KMS-11 (cell line): ENCODE measurements around the gene ABO.
"Not testable (repeated sequence)": the region's sequence is repeated elsewhere in the genome, so short reads cannot be mapped to it uniquely, and the experiment has no call there.

Source experiments
- H2AFZ ChIP-seq: fragments of 200-600 bp; sonication (generic); 2 replicates; pipeline ENCODE4 v1.6.1; 2016; ENCODE audit warnings: antibody characterized with exemption, mixed run types, low read depth
- H3K27ac ChIP-seq: fragments of 200-600 bp; sonication (generic); 2 replicates; pipeline ENCODE4 v1.6.1; 2016; ENCODE audit warnings: mild to moderate bottlenecking, mixed run types
- H3K27me3 ChIP-seq: fragments of 200-600 bp; sonication (generic); 2 replicates; pipeline ENCODE4 v1.6.1; 2017; ENCODE audit warnings: mild to moderate bottlenecking, low read depth, mixed run types, moderate library complexity; ENCODE audit not compliant: insufficient read depth
- H3K36me3 ChIP-seq: fragments of 200-600 bp; sonication (generic); 2 replicates; pipeline ENCODE4 v1.6.1; 2017; ENCODE audit warnings: mild to moderate bottlenecking, mixed run types; ENCODE audit not compliant: insufficient read depth
- H3K4me1 ChIP-seq: fragments of 200-600 bp; sonication (generic); 2 replicates; pipeline ENCODE4 v1.6.1; 2016; ENCODE audit warnings: mild to moderate bottlenecking, low read depth, mixed run types; ENCODE audit not compliant: poor library complexity, severe bottlenecking
- H3K4me2 ChIP-seq: fragments of 200-600 bp; sonication (generic); 2 replicates; pipeline ENCODE4 v1.7.0; 2016; ENCODE audit warnings: mild to moderate bottlenecking, mixed run types
- H3K4me3 ChIP-seq: fragments of 200-600 bp; sonication (generic); IDR thresholded peaks from 2 replicates; pipeline ENCODE4 v1.6.1; 2017; ENCODE audit warnings: low read depth, low read length, mixed read lengths; ENCODE audit not compliant: insufficient read depth
- H3K79me2 ChIP-seq: fragments of 200-600 bp; sonication (generic); 2 replicates; pipeline ENCODE4 v1.6.1; 2016; ENCODE audit warnings: low read depth, mixed run types; ENCODE audit not compliant: insufficient read depth
- H3K9ac ChIP-seq: fragments of 200-600 bp; sonication (generic); 2 replicates; pipeline ENCODE4 v1.6.1; 2016; ENCODE audit warnings: mild to moderate bottlenecking, mixed run types
- H4K20me1 ChIP-seq: fragments of 200-600 bp; sonication (generic); 2 replicates; pipeline ENCODE4 v1.6.1; 2016; ENCODE audit warnings: mild to moderate bottlenecking, mixed run types; ENCODE audit not compliant: insufficient read depth
- TF ChIP-seq, protein P1 (sequence below): fragments of 200-600 bp; sonication (generic); conservative IDR thresholded peaks from 2 replicates; pipeline ENCODE4 v1.6.1; 2017; ENCODE audit warnings: low read depth, mild to moderate bottlenecking, antibody characterized with exemption, low read length, moderate library complexity, mixed read lengths

ABO gene

DNA sequence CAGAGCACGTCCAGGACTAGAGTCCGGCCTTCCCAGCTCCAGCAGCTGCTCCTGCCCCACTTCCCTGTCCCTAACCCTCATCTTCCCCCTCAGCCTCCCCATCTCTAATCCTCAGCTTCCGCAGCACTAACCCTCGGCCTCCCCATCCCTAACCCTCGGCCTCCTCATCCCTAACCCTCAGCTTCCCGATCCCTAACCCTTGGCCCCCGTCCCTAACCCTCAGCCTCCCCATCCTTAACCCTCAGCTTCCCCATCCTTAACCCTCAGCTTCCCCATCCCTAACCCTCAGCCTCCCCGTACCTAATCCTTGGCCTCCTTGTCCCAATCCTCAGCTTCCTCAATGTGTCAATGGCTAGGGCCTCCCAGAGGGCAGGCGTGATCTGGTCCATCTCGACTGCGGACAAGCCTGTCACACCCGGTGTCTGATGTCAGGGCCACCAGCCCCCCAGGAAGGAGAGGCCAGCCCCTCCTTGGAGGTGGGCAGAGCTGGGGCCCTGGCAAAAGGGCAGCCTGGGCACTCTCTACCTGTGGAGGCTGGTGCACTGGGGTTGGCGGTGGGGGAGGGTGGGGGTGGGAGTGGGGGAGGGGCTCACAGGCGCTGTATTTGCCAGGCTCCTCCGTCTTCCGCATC is 67.3 kb downstream of the ABO start:
- H2AFZ ChIP-seq, result no peak overlapping the region
- no peak overlapping the region for H3K9ac ChIP-seq
- H3K27me3 ChIP-seq, result peaks cover 66% of the 10 kb centered on the region
- no peak overlapping the region for H3K4me3 ChIP-seq
- H3K79me2 ChIP-seq, result no peaks in the 10 kb centered on the region
- TF ChIP-seq, protein P1, sequence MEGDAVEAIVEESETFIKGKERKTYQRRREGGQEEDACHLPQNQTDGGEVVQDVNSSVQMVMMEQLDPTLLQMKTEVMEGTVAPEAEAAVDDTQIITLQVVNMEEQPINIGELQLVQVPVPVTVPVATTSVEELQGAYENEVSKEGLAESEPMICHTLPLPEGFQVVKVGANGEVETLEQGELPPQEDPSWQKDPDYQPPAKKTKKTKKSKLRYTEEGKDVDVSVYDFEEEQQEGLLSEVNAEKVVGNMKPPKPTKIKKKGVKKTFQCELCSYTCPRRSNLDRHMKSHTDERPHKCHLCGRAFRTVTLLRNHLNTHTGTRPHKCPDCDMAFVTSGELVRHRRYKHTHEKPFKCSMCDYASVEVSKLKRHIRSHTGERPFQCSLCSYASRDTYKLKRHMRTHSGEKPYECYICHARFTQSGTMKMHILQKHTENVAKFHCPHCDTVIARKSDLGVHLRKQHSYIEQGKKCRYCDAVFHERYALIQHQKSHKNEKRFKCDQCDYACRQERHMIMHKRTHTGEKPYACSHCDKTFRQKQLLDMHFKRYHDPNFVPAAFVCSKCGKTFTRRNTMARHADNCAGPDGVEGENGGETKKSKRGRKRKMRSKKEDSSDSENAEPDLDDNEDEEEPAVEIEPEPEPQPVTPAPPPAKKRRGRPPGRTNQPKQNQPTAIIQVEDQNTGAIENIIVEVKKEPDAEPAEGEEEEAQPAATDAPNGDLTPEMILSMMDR, result no peak
- H3K27ac ChIP-seq, result no peak overlapping the region
- H4K20me1 ChIP-seq, result no peaks in the 10 kb centered on the region
- no peak overlapping the region for H3K4me2 ChIP-seq
- no peaks in the 10 kb centered on the region for H3K36me3 ChIP-seq
- H3K4me1 ChIP-seq, result no peaks in the 10 kb centered on the region

DNA sequence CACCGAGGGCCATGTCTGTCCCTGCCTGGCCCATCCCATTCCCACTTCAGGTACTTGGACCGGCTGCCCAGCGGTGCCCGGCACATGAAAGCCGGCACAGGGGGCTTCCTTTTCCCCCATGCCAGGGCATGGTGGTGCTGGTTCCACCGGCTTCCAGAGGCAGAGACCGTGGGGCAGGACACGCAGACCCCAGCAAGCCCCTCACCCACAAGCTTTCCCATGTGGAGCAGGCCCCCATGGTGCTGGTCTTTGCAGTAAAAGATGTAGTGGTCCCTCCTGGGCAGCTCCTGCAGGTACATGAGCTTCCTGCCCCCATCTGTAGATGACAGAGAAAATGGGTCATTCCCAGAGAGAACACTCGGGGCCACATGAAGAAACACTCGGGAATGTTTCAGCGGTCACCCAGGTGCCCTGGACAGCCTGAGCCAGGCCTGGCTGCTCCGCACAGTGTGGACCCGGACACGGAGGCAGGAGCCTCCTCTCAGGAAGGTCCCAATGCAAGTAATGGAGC is 67.9 kb downstream of the ABO start:
- Histone ChIP-seq H3K79me2 (no peaks in the 10 kb centered on the region), H4K20me1 (no peaks in the 10 kb centered on the region), H3K4me3 (no peak overlapping the region), H3K9ac (no peak overlapping the region), H3K4me2 (no peak overlapping the region), H3K27ac (no peak overlapping the region), H3K4me1 (no peaks in the 10 kb centered on the region), H2AFZ (no peak overlapping the region), H3K36me3 (no peaks in the 10 kb centered on the region), H3K27me3 (peaks cover 68% of the 10 kb centered on the region)
- TF ChIP-seq, protein P1, result no peak

DNA sequence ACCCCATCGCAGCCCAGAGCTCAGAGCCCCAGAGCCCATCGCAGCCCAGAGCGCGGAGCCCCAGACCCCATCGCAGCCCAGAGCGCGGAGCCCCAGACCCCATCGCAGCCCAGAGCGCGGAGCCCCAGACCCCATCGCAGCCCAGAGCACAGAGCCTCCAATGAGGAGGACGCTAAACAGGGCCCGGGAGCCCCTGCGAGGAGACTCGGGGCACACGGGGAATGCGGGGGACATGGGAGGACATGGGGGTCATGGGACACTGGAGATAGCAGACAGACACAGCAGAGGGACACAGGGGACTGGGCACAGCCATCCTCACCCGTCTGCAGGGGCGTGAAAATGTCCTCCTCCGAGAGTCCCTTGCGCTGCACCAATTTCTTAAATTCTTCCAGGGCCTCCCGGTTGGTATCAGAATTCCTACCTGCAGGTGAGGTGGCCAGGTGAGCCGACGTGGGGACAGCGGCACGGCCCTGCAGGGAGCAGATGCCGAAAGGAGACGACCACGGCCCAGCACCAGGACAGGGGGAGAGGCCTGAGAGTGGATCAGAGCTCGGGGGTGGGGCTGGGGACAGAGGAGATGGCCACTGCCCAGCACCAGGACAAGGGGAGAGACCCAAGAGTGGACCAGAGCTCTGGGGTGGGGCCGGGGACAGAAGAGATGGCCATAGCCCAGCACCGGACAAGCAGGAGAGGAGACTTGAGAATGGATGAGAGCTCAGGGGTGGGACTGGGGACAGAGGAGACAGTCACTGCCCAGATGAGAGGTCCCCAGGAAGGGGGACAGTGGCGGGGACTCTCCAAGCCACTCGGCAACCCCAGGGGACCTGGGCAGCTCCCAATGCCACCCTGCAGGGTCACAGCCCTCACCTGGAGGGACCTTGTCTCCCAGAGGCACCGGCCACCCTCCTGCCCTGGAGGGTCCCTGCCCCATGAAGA is 68.7 kb downstream of the ABO start:
- H3K36me3 ChIP-seq, result no peaks in the 10 kb centered on the region
- TF ChIP-seq, protein P1, result no peak
- H2AFZ ChIP-seq, result no peak overlapping the region
- no peak overlapping the region for H3K27ac ChIP-seq
- H4K20me1 ChIP-seq, result no peaks in the 10 kb centered on the region
- no peak overlapping the region for H3K4me2 ChIP-seq
- H3K9ac ChIP-seq, result no peak overlapping the region
- H3K4me1 ChIP-seq, result no peaks in the 10 kb centered on the region
- H3K27me3 ChIP-seq, result peaks cover 70% of the 10 kb centered on the region
- no peaks in the 10 kb centered on the region for H3K79me2 ChIP-seq
- no peak overlapping the region for H3K4me3 ChIP-seq

DNA sequence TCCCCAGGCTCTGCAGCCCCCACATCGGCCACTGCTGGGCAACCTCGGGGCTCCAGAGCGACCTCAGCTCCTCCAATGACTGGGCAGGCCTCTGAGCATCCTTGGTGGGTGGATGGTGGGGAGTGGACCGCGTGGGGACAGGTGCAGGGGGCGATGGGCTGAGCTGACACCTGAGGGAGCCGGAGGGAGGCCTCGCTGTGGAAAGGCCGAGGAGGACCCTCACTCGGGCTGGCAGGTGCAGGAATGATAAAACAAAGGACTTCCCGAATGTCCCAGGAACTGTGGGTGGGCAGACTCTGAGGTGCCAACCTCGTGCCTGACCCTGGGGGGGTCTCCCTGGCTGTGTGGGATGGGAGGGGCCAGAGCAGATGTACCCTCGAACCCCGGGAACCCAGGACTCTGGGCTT is 69.5 kb downstream of the ABO start:
- not testable (repeated sequence) for H3K36me3 ChIP-seq, H2AFZ ChIP-seq, H3K27ac ChIP-seq, H3K4me3 ChIP-seq, H3K79me2 ChIP-seq, H3K4me2 ChIP-seq, H3K9ac ChIP-seq, H3K4me1 ChIP-seq, H4K20me1 ChIP-seq
- H3K27me3 ChIP-seq, result peaks cover 71% of the 10 kb centered on the region
